ENCODE results near the gene ITPKB. TPM values are rescaled to one million over a fixed set of nuclear protein-coding genes. Genes with fewer than 3 reads are reported as not detected.

ITPKB gene
- total and polyA plus RNA-seq, 2 of the 13 experiments (the other 11 are each of a cell fraction or from before 2014, with no cell fraction given): not detected

GRCh38 chr1:226651732-226652105, 87.4 kb downstream of the ITPKB start:
- no peaks in the 10 kb centered on the region for H3K4me1 ChIP-seq (ENCODE audit: insufficient read depth, low read length)
- no peak overlapping the region for H3K9ac ChIP-seq (ENCODE audit: insufficient read depth, low read depth, low read length)
- DNase-seq (ENCODE audit: low spot score) (no peak), ATAC-seq (no peak), FAIRE-seq (no peak)
- H3K27ac ChIP-seq (ENCODE audit: extremely low read length, insufficient read depth, low read length): no peak overlapping the region
- BruUV-seq (replicated peaks): no TSS peak
- H4K20me1 ChIP-seq (ENCODE audit: insufficient read depth, low read length): no peaks in the 10 kb centered on the region
- peaks cover 9 to 56% of the 10 kb centered on the region in 2 experiments; a peak in 4 of 5 replicates for H3K27me3 ChIP-seq (ENCODE audit: control insufficient read depth in 1 of 2, insufficient read depth in 2 of 2, low read length in 2 of 2)
- intact Hi-C loops (cut with micrococcal nuclease; ENCODE audit: unreplicated experiment) (no loop called here), in situ Hi-C loops (cut with HindIII; ENCODE audit: extremely low pct_ligation_motif_present, low pct_unique_long_range_greater_than_20kb) (no loop called here)
- H3K79me2 ChIP-seq (ENCODE audit: insufficient read depth, low read length): no peaks in the 10 kb centered on the region
- H2AFZ ChIP-seq (ENCODE audit: low read length): no peak overlapping the region
- no peak overlapping the region for H3K4me3 ChIP-seq (replicated peaks in 1 of 3; ENCODE audit: insufficient read depth in 1 of 3, low read depth in 2 of 3, low read length in 3 of 3)
- H3K36me3 ChIP-seq (replicated peaks in 1 of 2; ENCODE audit: control insufficient read depth in 1 of 2, insufficient read depth in 2 of 2, low read length in 2 of 2): no peaks in the 10 kb centered on the region
- no peak overlapping the region for H3K4me2 ChIP-seq (ENCODE audit: low read depth, low read length)
- POLR2A ChIA-PET: no interaction called here
- TF ChIP-seq ATF4 (CRISPR knock-in tag; IDR thresholded peaks at IDR 0.05) (no peak), ZNF234 (CRISPR knock-in tag; conservative IDR thresholded peaks at IDR 0.05) (no peak), MATR3 (CRISPR knock-in tag; IDR thresholded peaks at IDR 0.05) (no peak), HNF4A (CRISPR knock-in tag; IDR thresholded peaks at IDR 0.05) (no peak), HNF4G (IDR thresholded peaks at IDR 0.05; ENCODE audit: borderline replicate concordance, low read depth, low read length) (no peak), HNF4G (CRISPR knock-in tag; IDR thresholded peaks at IDR 0.05; ENCODE audit: borderline replicate concordance, low read depth) (no peak), ZNF30 (CRISPR knock-in tag; IDR thresholded peaks at IDR 0.05) (no peak), ZBTB26 (CRISPR knock-in tag; IDR thresholded peaks at IDR 0.05; ENCODE audit: borderline replicate concordance) (no peak), ATF1 (CRISPR knock-in tag; IDR thresholded peaks at IDR 0.05) (no peak), ZGPAT (CRISPR knock-in tag; IDR thresholded peaks at IDR 0.05) (no peak)
- CTCF ChIA-PET (ENCODE audit: low intra/inter-chr PET ratio, low total read pairs): no interaction called here
- WGBS (ENCODE audit: low lambda C conversion rate): 12% methylated on average over 4 of the region's 4 CpGs
- no peaks in the 10 kb centered on the region for H3K9me3 ChIP-seq (ENCODE audit: low read length)
